NCI-H2196 treated with DMSO at 0.1 percent for 48 hours (cell line): ENCODE data around the gene KCTD21.
"Not testable (repeated sequence)": the region's sequence is repeated elsewhere in the genome, so short reads cannot be mapped to it uniquely, and the experiment has no call there.

Experiments
- DNase-seq: peaks from one replicate; lab custom pipeline; 2025; ENCODE audit not compliant: unreplicated experiment; lab: John Stamatoyannopoulos, UW

KCTD21 gene

GRCh38 chr11:78188286-78189173, at the start of gene KCTD21, which contains the start of gene USP35:
KCTD21 (minus strand) TSS chr11:78188626; CDS start chr11:78174554, 14,072 bp downstream.
USP35 (plus strand) TSS chr11:78188919; CDS start chr11:78196246, 7,327 bp downstream.
- peak; percentile 96 for DNase-seq

- no peak for DNase-seq
Observed at GRCh38 chr11:78237293-78238046, 49.0 kb upstream of the KCTD21 start.

GRCh38 chr11:78234006-78234405, 45.6 kb upstream of the KCTD21 start:
- no peak for DNase-seq

- not testable (repeated sequence) for DNase-seq
Observed at GRCh38 chr11:78233046-78233445, 44.6 kb upstream of the KCTD21 start.

- no peak for DNase-seq
Observed at GRCh38 chr11:78231962-78232501, 43.6 kb upstream of the KCTD21 start.

GRCh38 chr11:78230161-78230877, 41.9 kb upstream of the KCTD21 start:
- no peak for DNase-seq

GRCh38 chr11:78229106-78229505, 40.7 kb upstream of the KCTD21 start:
- DNase-seq: no peak

GRCh38 chr11:78228467-78228866, 40.0 kb upstream of the KCTD21 start:
- DNase-seq: peak; percentile 40

GRCh38 chr11:78227921-78228320, 39.5 kb upstream of the KCTD21 start:
- DNase-seq: no peak

- DNase-seq: no peak
Observed at GRCh38 chr11:78226684-78227680, 38.6 kb upstream of the KCTD21 start.

- no peak for DNase-seq
Observed at GRCh38 chr11:78224906-78225420, 36.5 kb upstream of the KCTD21 start.

- no peak for DNase-seq
Observed at GRCh38 chr11:78224506-78224905, 36.1 kb upstream of the KCTD21 start.

GRCh38 chr11:78223320-78223954, 35.0 kb upstream of the KCTD21 start:
- no peak for DNase-seq

GRCh38 chr11:78222726-78223125, 34.3 kb upstream of the KCTD21 start:
- not testable (repeated sequence) for DNase-seq

GRCh38 chr11:78221396-78222315, 33.2 kb upstream of the KCTD21 start:
- DNase-seq: no peak

GRCh38 chr11:78220218-78221157, 32.1 kb upstream of the KCTD21 start:
- DNase-seq: no peak
